Stimulated activated CD4-positive, alpha-beta T cell treated with anti-CD3 and anti-CD28 coated beads, TNF-alpha, amount 100 ng/mL, for 4 hours (primary cell): ENCODE measurements around the gene PRDM7.
A peak's percentile ranks its signal among the peaks of the same experiment; 100 is the strongest.
"Not testable (repeated sequence)": the region's sequence is repeated elsewhere in the genome, so short reads cannot be mapped to it uniquely, and the experiment has no call there.

Source experiments
- DNase-seq, 3 experiments: peaks; one replicate each; pipeline ENCODE4 v3.0.0-alpha.2; 2020; ENCODE audit warnings: low read depth in 3 of 3

PRDM7 gene

DNA sequence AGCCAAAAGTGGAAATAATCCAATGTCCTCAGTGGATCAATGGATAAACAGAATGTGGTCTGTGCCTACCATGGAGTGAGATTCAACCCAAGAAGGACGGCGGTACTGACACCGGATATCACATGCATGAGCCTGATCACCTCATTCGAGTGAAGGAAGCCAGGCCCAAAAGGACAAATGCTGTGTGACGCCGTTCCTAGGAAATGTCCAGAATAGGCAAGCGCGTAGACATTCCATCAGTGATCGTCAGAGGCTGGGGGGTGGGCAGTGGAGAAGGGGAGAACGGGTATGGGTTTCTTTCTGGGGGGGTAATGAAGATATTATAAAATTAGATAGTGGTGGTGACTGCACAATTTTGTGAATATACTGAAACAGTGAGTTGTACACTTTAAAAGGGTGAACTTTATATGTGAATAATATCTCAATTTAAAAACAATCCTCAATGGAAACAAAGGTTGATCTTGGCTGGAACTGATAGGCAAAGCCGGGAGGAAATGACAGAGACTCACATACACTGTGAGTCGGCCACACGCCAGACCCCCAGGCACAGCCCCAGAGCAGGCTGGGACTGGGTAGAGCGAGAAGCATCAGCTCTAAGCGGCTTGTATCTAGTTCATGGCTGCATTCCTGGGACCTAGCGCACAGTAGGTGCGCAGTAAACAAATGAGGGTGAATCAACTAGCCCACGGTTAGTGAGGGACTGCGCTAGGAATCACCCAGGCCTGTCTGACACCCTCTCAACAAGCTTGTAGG lies 61.4 kb downstream of the PRDM7 start:
- DNase-seq = no peak

DNA sequence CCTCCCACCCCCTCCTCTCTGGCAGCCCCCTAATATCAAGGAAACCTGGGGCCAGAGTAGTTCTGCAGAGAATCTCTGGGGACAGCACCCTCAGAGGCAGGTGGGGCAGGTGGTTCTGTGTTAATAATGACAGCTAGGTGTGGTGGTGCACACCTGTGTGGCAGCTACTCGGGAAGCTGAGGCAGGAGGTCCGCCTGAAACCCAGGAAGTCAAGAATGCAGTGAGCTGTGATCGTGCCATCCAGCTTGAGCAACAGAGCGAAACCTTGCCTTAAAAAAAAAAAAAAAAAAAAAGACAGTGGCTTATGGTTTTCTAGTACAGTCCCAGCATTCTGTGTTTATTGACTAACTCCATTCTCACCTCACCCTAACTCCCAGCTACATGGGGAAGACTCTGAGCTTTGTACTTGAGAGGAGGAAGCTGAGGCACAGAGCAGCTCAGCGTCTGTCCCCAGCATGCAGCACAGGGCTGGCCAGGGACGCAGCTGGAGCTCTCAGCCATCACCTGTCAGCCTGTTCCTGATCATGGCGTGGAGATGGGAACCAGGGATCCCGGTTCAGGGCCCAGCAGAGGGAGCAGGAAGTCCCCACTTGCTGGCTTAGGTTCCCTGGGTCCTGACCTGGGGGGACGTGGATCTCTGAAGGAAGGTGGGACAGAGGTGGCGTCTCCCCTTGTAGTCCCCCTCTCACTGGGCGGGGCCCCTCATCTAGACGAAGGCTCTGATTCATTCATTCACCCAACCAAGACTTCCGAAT lies 64.0 kb downstream of the PRDM7 start:
- DNase-seq = no peak

DNA sequence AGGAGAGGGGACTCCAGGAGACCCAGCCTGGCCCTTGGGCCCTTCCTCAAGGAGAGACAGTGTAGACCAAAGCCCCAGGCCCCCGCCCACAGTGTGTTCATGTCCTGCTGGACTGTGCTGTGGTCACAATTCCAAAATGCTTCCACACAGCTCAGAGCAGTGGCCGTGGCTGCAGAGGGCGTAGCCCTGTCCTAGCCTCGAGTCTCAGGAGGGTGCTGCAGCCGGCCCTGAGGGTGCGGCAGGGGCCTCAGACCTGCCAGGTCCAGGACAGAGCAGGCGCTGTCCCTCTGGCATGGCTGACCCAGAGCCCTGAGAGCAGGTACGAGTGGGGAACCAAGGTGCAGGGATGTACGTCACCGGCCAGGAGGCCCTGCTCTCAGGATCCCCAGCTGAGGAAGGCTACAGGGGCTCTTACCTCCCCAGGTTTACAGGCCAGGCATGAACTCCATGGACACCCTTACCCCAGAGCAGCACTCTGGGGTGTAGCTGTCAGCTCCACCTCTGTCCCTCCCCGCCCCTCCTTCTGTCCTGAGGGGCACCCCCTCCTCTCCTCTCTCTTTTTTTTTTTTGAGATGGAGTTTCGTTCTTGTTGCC lies 65.1 kb downstream of the PRDM7 start:
- no peak for DNase-seq

DNA sequence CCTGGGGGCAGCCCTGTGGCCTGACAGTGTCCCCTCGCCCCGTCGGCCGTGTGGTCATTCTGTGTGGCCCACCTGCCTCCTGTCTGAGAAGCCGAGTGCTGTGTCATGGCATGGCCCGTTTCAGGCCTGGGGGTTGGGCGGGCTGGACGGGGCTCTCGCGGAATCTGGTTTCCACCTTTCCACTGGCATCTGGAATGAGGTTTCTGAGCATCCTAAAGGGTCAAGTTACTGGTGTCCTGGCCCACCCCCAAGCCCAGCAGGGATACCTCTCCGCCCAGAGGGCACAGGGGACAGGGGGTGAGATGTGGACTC lies 65.7 kb downstream of the PRDM7 start:
- DNase-seq = no peak

DNA sequence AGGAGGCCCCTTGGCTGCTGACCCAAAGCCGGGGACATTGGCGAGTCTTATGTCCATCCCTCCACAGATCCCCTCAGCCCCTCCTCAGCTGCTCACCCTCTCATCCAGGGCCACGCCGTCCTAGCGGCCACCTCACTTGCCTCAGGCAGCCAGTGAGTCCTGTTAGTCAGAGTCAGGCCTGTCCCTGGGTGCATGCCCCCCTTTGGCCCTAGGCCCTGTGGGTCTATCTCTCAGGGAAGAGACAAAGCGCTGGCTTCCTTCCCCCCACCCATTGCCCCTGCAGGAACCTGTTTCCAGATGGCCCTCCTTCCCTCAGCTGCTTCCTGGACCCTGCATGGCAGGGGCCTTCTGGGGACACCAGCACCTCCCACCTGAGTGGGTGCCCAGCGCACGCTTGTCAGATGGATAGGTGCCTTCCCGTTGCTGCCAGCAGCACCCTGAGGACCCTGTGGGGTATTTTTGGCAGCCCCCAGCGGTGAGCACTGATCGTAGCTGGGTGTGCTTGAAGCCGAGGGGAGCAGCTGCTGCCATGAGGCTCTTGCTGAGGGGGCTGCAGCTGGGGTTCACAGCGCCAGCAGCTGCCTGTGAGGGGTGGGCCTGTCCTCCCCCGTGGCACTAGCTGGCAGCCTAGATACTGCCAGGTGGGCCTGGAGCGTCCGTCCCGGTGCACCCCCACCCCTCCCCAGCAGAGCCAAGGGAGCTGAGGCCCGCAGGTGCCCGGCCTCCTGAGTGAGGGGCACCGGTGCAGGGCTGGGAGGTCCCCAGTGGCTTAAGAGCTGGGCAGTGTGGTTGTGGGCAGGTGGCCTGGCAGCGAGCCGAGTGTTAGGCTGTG lies 66.2 kb downstream of the PRDM7 start:
- DNase-seq = no peak

DNA sequence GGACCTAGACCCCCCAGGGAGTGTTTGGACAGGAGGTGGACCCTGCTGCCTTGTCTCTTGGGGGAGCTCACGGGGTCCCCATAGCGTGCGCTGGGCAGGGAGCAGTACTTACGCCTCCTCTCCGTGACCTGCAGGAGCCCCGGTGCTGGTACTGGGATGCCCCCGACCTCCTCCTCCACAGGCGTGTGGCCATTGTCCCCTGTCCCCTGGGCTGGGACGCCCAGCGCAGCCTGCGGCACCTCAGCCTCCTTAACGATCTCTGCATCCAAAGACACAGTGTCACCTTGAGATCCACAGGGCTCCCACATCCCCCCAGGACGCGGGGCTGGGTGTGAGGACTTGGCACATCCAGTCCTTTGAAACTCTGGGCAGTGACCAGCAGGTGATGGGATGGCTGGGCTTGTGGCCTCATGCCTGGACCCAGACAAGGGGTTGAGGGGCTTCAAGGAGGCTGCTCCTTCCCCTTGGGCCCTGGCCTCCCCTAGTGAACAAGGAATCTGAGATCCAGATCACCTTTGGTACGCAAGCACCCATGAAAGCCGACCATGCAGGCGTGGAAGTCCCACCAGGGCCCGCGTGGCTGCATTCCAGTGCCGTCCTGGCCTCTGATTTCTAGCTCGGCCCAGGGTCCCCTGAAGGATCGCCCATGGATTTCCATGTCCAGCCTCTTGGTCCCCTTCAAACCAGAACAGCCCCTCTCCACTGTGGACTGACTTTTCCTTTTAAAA lies 67.8 kb downstream of the PRDM7 start:
- no peak for DNase-seq

DNA sequence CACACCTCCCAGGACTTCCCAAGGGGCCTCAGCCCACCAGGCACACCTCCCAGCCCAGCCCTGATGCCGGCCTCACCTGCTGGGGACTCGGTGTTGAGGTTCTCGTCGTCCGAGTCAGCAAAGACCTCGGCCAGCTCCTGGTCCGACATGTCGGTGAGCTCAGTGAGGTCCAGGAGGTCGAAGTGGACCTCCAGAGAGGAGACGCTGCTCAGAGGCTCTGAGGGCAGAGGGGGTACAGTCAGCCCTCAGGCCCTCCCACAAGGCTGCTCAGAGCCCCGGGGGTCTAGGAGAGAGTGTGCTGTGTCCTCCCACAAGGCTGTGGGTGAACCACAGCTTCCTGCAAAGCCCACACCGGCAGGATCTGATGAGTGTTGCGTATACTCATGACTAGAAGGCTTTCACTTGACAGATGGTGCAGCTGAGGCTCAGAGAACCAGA lies 68.4 kb downstream of the PRDM7 start:
- peak in 2 of 3 experiments; percentile 56 to 61 for DNase-seq

DNA sequence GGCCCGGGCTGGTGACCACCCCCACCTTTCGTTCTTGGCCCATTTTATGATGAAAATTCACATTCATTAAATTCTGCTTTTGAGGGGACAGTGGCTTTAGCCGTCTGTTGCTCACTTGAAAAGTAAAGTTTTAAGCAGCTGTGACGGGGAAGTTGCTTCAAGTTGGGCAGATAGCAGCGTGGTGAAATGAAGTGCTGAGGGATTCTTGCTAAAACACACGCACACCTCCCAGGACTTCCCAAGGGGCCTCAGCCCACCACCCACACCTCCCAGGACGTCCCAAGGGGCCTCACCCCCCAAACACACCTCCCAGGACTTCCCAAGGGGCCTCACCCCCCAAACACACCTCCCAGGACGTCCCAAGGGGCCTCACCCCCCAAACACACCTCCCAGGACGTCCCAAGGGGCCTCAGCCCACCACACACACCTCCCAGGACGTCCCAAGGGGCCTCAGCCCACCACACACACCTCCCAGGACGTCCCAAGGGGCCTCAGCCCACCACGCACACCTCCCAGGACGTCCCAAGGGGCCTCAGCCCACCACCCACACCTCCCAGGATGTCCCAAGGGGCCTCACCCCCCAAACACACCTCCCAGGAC lies 69.4 kb downstream of the PRDM7 start:
- DNase-seq = not testable (repeated sequence)

DNA sequence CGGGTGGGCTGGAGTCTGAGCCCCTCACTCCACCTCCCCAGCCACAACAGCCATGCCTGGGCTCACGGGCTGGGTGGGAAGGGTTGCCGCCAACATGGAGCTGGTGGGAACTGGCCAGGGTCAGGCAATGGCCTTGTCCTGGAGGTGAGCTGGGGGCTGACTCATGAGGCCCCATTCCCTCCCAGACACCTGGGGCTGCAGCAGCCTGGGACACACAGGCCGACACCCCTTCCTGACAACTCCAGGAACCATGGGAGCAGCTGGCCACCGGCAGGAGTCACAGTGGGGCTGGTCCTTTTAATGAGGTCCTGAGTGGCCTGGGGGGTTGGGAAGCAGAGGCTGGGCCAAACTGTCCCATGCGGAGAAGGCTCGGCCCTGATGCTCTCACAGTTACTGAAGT lies 70.1 kb downstream of the PRDM7 start:
- no peak for DNase-seq
